GM18519 (cell line): ENCODE data around the gene RABEP2.
"Not testable (repeated sequence)": the region's sequence is repeated elsewhere in the genome, so short reads cannot be mapped to it uniquely, and the experiment has no call there.

Source experiments
- ATAC-seq: cut with Tn5 transposase; IDR thresholded peaks from one replicate; pipeline ENCODE4 v1.9.1; 2021; ENCODE audit warnings: mild to moderate bottlenecking, moderate library complexity; ENCODE audit not compliant: unreplicated experiment, low FRiP score

RABEP2 gene

DNA sequence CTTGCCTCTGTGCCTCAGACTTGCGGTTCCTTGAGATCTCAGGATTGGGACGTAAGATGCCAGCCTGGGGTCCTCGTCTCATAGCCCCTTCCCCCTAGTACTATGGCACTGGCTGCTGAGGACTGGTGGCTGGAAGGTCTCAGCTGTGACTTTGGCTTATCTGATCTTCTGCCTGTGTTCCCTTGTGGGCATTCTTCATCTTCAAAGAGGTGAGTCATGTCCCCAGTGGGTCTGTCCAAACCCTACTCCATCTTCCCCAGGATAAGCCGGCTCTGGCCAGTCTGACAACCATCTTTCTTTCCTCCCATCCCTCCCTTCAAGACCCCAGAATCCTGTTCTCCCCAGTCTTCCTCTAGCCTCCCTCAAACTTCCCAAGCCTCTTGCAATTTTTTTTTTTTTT is 10.3 kb upstream of the RABEP2 start:
- ATAC-seq, result no peak

DNA sequence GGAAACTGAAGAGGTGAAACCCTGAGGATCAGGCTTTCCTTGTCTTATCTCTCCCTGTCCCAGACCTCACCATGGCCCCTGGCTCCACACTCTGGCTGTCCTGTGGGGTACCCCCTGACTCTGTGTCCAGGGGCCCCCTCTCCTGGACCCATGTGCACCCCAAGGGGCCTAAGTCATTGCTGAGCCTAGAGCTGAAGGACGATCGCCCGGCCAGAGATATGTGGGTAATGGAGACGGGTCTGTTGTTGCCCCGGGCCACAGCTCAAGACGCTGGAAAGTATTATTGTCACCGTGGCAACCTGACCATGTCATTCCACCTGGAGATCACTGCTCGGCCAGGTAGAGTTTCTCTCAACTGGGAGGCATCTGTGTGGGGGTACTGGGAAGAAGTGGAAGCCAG is 8.1 kb upstream of the RABEP2 start:
- no peak for ATAC-seq

DNA sequence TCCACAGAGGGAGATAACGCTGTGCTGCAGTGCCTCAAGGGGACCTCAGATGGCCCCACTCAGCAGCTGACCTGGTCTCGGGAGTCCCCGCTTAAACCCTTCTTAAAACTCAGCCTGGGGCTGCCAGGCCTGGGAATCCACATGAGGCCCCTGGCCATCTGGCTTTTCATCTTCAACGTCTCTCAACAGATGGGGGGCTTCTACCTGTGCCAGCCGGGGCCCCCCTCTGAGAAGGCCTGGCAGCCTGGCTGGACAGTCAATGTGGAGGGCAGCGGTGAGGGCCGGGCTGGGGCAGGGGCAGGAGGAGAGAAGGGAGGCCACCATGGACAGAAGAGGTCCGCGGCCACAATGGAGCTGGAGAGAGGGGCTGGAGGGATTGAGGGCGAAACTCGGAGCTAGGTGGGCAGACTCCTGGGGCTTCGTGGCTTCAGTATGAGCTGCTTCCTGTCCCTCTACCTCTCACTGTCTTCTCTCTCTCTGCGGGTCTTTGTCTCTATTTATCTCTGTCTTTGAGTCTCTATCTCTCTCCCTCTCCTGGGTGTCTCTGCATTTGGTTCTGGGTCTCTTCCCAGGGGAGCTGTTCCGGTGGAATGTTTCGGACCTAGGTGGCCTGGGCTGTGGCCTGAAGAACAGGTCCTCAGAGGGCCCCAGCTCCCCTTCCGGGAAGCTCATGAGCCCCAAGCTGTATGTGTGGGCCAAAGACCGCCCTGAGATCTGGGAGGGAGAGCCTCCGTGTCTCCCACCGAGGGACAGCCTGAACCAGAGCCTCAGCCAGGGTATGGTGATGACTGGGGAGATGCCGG is 7.5 kb upstream of the RABEP2 start:
- no peak for ATAC-seq

DNA sequence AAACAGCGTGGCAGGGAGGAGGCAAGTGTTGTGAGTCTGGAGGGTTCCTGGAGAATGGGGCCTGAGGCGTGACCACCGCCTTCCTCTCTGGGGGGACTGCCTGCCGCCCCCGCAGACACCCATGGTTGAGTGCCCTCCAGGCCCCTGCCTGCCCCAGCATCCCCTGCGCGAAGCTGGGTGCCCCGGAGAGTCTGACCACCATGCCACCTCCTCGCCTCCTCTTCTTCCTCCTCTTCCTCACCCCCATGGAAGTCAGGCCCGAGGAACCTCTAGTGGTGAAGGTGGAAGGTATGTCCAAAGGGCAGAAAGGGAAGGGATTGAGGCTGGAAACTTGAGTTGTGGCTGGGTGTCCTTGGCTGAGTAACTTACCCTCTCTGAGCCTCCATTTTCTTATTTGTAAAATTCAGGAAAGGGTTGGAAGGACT is 6.8 kb upstream of the RABEP2 start, which contains the start of gene CD19:
TSS of gene CD19 (plus strand) at position 171 of the 425 bp plus-strand sequence. CDS start at position 201, 30 bp downstream.
- no peak for ATAC-seq

DNA sequence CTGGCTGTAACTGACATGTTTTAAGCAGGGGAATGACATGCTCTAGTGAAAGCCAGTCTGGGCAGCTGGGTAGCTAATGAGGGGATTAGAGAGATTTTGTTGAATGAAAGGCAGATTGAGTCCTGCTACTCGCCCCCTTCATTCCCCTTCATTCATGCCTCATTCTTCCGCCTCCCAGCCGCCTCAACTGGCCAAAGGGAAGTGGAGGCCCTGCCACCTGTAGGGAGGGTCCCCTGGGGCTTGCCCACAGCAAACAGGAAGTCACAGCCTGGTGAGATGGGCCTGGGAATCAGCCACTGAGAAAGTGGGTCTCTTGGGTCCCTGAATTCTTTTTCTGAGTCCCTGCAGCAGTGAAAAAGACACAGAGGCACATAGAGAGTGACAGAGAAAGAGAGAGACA is 5.6 kb upstream of the RABEP2 start:
- no peak for ATAC-seq

DNA sequence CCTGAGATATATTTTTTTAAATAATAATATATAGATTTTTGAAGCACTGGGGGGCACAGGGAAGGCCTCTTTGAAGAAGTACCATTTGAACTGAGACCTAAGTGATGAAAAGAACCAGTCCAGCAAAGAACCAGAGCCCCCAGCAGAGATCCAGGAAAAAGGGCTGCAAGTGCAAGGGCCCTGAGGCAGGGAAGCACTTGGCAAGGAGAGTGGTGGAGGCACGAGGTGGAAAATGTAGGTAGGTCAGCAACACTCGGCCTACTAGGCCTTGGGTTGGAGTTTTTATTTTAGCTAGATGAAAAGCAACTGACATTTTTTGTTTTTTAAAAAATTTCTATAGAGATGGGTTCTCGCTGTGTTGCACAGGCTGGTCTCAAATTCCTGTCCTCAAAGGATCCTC is 5.2 kb upstream of the RABEP2 start:
- ATAC-seq, result no peak

DNA sequence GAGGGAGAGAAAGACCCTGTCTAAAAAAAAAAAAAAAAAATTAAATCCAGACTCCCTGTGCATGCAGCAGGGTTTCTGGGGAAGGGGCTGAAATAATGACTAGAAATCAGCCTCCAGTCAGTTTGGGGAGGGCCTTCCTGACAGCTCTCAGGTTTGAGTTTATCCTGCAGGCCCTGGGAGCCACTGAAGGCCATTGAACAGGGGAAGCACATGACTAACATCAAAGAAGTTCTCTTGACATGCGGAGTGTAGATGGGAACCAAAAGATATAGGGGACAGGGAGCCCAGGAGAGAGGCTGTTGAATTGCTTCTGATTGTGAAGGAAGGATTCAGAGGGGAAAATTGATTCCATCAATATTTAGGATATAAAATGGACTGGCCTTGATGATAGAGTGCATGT is 2.8 kb upstream of the RABEP2 start:
- no peak for ATAC-seq

DNA sequence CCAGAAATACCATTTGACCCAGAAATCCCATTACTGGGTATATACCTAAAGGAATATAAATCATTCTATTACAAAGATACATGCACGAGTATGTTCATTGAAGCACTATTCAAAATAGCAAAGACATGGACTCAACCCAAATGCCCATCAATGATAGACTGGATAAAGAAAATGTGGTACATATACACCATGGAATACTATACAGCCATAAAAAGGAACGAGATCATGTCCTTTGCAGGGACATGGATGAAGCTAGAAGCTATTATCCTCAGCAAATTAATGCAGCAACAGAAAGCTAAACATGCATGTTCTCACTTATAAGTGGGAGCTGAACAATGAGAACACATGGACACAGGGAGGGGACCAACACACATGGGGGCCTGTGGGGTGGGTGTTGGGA is 1.2 kb upstream of the RABEP2 start:
- not testable (repeated sequence) for ATAC-seq

DNA sequence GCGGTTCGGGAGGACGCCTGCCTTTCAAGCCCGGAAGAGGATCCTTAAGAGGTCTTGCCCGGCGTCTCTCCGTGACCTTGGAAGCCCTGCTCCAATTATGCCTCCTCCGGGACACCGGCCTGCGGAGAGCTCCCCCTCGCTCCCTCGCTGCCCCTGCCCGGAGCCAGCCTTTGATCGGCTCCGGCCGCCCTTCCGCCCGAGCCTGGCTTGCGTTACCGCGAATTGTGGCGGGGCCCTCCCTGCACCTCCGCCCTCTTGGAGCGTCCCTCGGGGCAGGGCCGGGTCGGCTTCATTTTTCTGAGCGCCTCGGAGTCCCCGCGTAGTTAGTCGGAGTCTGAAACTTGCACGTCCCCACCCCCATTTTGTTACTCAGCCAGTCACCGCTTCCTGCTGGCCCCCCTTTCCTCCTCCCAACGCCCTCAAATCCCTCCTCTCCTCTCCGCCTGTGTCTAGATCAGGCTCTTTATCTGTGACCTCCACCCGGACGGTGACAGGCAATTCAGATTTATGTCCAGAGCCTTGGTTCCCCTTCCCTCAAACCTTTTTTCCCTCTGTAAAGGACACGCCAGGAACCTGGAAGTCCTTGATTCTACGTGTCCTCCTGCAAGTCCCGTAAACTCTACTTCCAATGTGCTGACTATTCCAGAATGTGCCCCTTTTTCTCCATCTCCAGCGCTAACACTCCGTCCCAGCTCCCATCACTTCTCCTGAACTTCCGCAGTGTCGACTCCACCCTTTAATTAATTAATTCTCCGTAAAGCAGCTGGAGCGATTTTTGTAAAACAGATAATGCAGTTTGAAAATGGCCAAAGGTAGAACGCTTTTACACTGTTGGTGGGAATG is 569 bp upstream of the RABEP2 start:
- peak; percentile 12 for ATAC-seq

DNA sequence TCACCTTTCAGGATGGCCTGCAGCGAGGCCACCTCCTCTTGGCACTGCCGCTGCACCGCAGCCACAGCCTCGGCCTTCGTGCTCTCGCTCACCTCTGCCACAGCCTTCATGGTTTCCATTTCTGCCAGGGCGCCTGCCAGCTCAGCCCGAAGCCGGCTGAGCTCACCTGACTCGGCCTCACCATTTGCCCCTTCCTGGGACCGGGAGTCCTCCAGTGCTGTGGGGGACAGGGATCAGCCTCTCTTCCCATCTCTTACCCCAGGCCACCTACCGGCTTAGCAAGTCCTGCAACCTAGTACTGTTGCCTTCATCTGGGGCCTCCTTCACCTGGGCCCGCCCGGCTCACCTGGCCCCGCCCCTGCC is 658 bp downstream of the RABEP2 start:
- ATAC-seq, result no peak

DNA sequence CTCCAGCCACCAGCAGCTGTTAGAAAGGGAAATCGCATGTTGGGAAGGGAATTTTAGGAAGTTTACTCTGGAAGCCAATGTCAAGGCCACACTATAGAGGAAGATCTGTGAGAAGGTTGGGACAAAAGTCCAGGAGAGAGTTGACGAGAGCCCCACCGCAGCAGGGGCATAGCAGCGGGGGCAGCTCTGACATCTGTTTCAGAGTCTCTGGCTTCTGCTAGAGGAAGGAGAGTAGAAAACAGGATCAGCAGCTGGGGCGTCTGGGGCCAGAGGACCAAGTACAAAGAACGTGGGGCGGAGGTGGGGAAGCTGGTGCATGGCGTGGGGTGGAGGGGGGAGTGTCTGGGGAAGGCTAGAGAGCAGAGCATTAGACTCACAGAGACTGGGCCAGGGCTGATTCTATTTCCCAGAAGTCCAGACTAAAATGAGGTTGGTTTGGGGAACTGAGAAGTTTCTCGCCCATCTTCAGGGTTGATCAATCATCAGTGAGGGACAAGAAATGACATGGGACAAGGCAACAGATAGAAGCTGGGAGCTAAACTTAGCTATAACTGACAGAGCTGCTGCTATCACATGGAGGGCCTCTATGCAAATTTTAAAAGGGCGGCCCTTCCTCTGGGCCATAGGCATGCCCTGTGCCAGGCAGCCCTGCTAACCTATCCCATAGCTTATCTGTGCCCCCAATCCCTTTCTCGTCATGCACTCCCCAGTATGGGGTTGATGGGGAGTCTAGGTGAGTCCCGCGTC is 1.2 kb downstream of the RABEP2 start:
- peak; percentile 38 for ATAC-seq

DNA sequence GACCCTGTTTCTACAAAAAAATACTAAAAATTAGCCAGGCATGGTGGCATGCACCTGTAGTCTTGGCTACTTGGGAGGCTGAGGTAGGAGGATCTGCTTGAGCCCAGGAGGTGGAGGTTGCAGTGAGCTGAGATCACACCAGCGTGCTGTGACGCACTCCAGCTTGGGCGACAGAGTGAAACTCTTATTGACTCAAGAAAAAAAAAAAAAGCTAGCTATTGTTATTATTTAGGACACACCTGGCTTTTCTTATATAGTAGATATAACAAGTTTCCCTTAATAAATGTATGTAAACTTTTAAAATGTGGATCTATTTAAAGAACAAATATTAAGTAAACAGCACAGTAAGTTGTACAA is 1.8 kb downstream of the RABEP2 start:
- no peak for ATAC-seq

DNA sequence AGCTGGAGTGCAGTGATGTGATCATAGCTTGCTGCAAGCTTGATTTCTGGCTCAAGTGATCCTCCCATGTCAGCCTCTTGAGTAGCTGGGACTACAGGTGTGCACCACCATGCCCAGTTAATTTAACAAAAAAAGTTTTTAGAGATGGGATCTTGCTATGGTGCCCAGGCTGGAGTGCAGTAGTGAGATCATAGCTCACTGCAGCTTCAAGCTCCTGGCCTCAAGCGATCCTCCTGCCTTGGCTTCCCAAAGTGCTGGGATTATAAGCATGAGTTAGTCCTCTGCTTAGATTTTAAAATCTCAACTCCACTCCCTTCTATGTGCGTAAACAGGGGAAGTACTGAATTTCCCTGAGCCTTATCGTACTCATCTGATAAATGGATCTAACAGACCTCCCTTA is 6.3 kb downstream of the RABEP2 start:
- ATAC-seq, result no peak

DNA sequence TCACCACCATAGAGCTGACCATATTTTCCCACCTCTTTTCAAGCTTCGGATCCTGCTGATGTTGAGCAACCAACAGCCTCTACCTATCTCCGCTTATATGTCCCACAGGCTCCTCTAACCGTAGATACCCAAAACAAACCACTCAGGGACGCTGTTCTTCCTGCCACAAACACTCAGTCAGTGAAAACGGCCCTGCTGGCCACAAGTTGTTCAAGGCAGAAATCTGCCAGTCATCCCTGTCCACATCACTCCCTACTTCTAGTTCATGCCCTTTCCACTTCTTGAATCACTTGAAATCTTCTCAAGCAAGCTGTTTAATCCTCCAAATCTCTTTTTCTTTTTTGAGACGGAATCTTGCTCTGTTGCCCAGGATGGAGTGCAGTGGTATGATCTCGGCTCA is 7.9 kb downstream of the RABEP2 start:
- no peak for ATAC-seq

DNA sequence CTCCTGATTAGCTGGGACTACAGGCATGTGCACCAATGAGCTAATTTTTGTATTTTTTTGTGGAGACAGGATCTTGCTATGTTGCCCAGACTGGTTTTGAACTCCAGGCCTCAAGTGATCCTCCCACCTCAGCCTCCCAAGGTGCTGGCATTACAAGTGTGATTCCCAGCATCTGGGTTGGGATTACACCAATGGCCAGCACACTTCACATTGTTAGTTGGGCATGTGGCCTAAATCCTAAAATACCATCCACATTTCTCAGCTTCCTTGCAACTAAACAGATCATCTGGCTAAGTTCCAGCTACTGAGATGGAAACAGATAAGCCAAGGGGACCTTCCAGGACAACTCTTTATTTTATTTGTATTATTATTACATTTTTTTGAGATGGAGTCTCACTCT is 9.9 kb downstream of the RABEP2 start:
- no peak for ATAC-seq

DNA sequence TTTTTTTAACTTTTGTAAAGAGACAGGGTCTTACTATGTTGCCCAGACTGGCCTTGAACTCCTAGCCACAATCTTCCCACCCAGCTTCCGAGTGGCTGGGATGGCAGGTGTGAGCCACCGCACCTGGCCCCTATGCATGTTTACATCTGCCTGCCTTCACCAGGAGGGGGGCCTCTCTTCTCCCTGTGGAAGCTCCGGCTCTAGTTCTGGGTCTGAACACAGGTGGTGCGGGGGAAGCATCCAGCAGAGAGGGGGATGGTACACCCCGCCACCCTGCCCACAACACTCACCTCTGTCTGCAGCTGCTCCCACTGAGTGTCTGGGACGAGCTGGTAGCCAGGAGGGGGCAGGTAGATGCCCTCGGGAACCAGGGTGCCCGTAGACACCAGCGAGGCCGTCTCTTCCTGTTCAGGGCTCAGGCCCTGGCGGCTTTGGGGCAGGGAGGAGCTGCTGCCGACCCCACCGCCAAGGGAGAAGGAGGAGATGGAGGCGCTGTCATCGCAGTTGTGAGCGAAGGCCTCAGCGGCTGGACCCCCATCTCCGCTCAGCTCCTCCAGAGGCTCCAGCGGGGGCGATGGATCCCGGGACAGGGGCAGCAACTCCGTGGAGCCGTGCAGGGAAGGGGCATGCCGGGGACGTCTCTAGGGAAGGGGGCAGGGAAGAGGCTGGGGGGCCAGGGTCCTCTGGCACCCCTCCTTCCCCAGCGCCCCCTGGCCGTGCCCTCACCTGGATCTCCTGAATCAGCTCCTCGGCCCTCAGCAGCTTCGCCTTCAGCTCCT is 10.9 kb downstream of the RABEP2 start:
- no peak for ATAC-seq

DNA sequence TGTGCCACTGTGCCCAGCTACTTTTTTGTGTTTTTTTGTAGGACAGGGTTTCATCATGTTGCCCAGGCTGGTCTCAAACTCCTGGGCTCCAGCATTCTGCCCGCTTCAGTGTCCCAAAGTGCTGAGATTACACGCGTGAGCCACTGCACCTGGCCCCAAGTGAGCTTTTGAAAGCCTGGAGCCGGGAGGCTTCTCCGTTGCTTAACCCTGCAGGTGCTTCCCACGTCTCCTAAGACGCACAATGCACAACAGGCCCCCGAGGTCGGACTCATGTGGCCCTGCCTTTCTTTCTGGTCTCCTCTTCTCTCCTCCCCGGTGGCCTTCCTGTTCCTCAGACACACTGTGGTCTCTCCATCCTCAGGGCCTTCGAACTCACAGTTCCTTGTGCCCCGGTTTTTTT is 12.5 kb downstream of the RABEP2 start:
- no peak for ATAC-seq

DNA sequence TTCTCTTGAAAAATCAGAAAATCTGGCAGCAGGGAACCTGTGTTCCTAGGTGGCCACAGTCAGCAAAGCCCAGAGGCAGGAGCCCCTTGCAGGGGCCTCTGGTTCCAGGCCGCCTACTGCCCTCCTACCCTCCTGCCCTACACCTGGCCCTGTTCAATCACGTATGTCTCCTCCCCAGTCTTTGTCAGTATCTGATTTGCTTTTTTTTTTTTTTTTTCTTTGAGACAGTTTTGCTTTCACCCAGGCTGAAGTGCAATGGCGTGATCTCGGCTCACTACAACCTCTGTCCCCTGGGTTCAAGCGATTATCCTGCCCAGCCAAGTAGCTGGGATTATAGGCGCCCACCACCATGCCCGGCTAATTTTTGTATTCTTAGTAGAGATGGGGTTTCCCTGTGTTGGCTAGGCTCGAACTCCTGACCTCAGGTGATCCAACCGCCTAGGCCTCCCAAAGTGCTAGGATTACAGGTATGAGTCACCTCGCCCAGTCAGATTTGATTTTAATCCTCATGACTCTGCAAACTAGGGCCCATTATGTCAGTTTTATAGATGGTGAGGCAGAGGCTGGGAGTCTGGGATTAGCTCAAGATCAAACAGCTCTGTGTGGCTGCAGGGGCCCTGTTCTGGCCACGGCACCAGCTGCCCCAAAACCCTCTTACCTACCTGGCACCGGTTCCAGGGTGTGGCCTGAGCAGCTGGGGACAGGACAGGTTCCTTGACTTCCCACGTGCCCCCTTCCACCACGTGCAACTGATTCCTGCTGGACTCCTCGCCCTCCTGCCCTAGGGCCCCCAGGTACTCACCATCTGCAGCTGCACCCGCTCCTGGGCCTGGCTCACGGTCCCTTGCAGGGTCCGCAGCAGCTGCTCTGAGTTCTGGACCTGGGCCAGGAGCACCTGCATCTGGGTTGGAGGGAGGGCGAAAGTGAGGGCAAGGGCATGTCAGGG is 14.7 kb downstream of the RABEP2 start:
- ATAC-seq, result no peak

DNA sequence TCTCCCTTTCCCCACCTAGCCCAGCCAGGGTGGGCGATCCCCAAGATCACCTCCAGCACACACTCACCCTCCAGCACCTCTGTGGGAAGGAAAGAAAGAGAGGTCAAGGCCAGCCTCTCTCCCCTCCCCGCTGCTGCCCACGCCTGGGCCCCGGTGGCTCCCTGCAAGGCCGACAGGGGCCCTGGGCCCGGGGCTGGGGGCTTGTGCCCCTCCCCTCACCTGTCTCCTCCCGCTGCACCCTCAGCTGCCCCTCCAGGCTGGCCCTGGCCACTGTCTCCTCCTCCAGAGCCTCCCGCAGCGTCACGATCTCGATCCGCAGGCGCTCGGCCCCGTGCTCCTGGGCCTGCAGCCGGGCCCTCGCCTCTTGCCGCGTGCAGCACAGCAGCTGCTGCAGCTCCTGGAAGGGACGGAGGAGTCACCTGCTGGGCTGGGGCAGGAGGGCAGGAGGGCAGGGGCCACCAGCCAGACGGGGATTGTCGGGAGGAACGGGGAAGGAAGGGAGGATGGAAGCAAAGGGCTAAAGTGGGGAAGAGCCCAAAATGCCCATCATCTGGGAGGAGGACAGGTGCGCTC is 19.2 kb downstream of the RABEP2 start:
- ATAC-seq, result no peak
